HG03439 (cell line): ENCODE results near the gene BATF2.
"Not testable (repeated sequence)": the region's sequence is repeated elsewhere in the genome, so short reads cannot be mapped to it uniquely, and the experiment has no call there.

Experiments
- ATAC-seq: cut with Tn5 transposase; IDR thresholded peaks from one replicate; pipeline ENCODE4 v1.9.1; 2021; ENCODE audit warnings: mild to moderate bottlenecking, moderate library complexity; ENCODE audit not compliant: unreplicated experiment

Gene BATF2, protein sequence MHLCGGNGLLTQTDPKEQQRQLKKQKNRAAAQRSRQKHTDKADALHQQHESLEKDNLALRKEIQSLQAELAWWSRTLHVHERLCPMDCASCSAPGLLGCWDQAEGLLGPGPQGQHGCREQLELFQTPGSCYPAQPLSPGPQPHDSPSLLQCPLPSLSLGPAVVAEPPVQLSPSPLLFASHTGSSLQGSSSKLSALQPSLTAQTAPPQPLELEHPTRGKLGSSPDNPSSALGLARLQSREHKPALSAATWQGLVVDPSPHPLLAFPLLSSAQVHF

GRCh38 chr11:64996710-64997380 is at the start of gene BATF2:
Gene BATF2, minus strand, starts transcription at chr11:64996971. Its CDS starts 57 bp downstream, at chr11:64996914.
- ATAC-seq: no peak

GRCh38 chr11:65045728-65046127 is 49.0 kb upstream of the BATF2 start:
- ATAC-seq: no peak

- no peak for ATAC-seq
Observed at GRCh38 chr11:65045061-65045460, 48.3 kb upstream of the BATF2 start.

DNA sequence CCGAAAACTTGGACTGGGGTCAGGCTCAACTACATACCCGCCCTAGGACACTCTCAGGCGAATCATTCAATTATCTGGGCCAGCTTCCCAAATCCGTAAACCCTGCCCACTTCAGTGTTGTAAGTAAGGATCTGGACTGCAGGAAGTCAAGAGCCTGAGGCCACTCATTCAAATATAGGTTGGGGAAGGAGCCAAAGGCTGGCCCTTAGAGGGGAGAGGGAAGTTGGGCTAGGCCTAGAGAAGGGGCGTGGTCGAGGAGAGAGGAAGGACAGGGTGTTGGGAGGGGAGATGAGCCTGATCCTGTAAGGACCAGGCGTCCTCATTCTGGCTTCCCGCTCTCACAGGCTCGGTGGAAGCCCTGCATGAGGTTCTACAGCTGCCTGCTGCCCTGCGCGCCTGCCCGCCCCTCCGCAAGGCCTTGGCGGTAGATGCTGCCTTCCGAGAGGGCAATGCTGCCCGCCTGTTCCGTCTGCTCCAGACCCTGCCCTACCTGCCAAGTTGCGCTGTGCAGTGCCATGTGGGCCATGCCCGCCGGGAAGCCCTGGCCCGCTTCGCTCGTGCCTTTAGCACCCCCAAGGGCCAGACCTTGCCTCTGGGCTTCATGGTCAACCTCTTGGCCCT is 47.2 kb upstream of the BATF2 start:
- ATAC-seq: no peak

GRCh38 chr11:65042891-65043290 is 46.1 kb upstream of the BATF2 start:
- no peak for ATAC-seq

DNA sequence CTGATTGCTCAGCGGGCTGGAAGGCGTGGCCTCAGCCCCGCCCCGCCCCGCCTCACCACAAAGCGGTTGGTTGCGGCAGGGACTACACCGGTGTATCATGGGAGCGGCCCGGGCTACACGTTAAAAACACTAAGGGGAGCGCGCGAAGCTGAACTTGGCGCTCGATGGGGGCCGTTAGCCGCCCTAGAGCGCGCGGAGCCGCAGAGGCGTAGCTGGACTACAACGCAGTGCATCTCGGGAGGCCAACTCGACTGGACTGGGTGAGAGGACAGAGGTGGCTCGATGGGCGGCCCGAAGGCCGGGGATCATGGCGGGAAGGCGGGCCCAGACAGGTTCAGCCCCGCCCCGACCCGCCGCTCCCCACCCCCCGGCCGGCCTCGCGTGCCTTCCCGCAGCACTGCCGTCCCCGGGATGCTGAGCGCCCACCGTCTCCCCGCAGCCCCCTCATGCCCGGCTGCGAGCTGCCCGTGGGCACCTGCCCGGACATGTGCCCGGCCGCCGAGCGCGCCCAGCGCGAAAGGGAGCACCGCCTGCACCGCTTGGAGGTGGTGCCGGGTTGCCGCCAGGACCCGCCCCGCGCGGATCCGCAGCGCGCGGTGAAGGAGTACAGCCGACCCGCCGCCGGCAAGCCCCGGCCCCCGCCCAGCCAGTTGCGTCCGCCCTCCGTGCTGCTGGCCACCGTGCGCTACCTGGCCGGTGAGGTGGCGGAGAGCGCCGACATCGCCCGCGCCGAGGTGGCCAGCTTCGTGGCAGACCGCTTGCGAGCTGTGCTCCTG is 44.3 kb upstream of the BATF2 start, which contains the start of gene SAC3D1:
Gene SAC3D1, plus strand, starts transcription at position 364 of the 776 bp plus-strand sequence. Its CDS starts 83 bp downstream, at position 447.
- ATAC-seq: peak; percentile 81

DNA sequence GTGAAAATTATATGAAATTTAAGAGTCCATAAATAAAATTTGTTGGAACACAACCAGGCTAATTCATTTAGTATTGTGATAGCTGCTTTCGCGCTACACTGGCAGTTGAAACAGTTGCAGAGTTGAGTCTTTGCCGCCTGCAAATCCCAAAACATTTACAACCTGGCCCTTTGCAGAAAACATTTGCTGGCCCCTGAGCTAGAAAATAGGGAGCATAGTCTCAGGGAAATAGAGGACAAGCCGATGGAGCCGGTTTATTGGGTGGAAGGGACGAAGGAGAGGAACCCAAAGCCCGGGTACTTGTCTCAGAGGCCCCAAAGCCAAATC is 43.7 kb upstream of the BATF2 start:
- no peak for ATAC-seq

DNA sequence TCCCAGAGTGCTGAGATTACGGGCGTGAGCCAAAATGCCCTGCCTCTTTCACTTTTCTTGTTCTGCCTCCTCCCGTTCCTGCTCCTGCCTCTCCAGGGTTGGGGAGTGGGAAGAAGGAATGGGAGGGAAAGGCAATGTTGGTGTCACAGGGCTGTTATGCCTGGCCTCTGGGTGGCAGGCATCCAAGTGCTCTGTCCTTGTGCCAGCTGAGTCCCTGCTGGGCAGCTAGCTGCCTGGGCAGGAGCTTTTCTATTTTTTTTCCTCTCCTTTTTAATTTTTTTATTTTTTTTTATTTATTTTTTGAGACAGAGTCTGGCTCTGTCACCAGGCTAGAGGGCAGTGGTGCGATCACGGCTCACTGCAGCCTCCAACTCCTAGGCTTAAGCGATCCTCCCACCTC is 40.2 kb upstream of the BATF2 start:
- no peak for ATAC-seq

DNA sequence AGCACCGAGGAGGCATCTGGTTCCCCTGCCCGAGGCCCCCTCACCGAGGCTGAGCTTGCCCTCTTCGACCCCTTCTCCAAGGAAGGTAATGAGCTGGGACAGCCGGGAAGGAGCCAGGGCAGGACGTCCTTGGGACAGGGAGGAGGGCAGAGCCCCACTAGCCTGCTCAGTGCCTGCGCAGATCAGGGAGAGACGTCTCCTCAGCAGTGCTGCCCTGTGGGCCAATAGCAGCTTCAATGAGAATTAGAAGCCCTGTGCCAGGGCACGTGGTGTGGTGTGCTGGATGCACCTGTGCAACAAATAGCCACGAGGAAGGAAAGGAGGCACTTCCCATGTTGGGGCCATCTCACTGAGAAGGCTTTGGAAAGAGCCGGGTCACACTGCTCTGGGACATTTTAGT is 38.8 kb upstream of the BATF2 start:
- no peak for ATAC-seq

- no peak for ATAC-seq
Observed at GRCh38 chr11:65034423-65034822, 37.7 kb upstream of the BATF2 start.

GRCh38 chr11:65032216-65032615 is 35.4 kb upstream of the BATF2 start:
- ATAC-seq: no peak

- ATAC-seq: peak; percentile 94
Observed at GRCh38 chr11:65027213-65028067, 30.7 kb upstream of the BATF2 start, which contains the start of gene SNX15. Gene SNX15, plus strand, starts transcription at chr11:65027439. Its CDS starts 99 bp downstream, at chr11:65027538.

GRCh38 chr11:65026810-65027209 is 30.0 kb upstream of the BATF2 start:
- peak; percentile 2 for ATAC-seq

- ATAC-seq: not testable (repeated sequence)
Observed at GRCh38 chr11:65023502-65023901, 26.7 kb upstream of the BATF2 start.

- ATAC-seq: no peak
Observed at GRCh38 chr11:65021509-65021908, 24.7 kb upstream of the BATF2 start.

- no peak for ATAC-seq
Observed at GRCh38 chr11:65021003-65021402, 24.2 kb upstream of the BATF2 start.

DNA sequence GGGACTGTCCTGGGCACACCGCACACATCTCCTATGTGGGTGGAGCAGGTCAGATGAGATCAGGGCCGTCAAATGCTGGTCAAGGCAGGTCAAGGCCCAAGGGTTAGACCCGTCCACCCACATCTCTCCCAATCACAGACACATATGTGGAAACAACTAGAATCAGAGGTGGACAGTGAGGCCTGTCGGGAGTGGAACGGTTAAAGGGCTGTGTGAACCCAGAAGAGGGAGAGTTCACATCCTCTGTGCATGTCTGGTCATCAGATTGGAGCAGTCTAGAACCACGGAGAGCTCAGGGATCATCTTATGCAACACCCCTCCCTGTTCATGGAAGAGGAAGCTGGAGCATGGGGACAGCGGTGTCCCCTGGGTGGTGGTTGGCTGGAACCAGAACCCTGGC is 23.1 kb upstream of the BATF2 start:
- ATAC-seq: no peak

GRCh38 chr11:65017937-65018336 is 21.2 kb upstream of the BATF2 start:
- ATAC-seq: no peak

- ATAC-seq: no peak
Observed at GRCh38 chr11:65016705-65017104, 19.9 kb upstream of the BATF2 start.

DNA sequence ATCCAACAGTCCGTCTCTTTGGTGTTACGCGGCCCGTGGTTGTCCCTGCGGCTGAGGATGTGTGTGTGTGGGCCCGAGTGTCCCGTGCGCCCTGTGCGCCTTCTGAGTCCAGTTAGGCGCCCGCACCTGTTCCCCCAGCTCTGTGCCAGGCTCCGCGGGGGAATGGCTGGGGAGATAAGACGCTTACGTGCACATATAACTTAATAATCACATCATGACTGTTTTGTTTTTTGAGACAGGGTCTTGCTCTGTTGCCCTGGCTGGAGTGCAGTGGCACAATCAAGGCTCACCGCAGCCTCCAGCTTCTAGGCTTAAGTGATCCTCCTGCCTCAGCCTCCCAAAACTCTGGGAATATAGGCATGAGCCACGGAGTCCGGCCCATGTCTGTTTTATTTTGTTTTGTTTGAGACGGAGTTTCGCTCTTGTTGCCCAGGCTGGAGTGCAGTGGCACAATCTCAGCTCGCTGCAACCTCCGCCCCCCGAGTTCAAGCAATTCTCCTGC is 18.0 kb upstream of the BATF2 start:
- no peak for ATAC-seq
